ENCODE measurements around the gene ITGB7. TPM values are rescaled to one million over a fixed set of nuclear protein-coding genes. Genes with fewer than 3 reads are reported as not detected.
A peak's percentile ranks its signal among the peaks of the same experiment; 100 is the strongest.

Gene ITGB7
- total and polyA plus RNA-seq, 10 donors, result 23.9 to 75.5 (median 55.8) TPM

DNA sequence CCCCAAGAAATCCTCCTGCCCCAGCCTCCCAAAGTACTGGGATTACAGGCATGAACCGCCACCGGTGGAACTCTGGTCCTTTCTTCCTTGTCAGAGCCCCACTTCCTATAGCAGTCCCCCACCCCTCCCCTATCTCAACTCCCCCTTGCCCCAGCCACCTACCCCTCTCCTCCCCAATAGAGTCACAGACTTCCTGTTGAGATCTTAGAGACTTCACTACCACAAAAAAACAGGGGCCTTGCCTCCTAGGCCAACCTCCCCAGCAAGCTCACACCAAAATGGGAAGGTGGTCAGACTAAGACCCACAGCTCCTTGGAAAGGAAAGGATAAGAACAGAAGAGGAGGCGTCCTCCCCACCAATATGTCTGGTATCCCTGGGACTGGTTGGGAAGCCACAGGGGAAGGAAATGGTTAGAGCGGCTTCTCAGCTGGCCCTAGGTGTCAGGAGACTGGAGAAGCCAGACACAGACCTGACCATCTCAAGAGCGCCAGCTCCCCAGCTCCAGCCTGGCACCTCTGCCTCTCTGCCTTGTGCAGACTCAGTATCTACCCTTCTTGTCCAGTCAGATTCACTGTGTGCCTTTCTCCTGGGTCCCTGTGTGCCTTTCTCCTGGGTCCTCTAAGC, 8.5 kb downstream of the ITGB7 start:
- Histone ChIP-seq H3K4me1 (peaks cover 38 to 85% (median 68%) of the 10 kb centered on the region in 6 donors), H3K4me3 (peak overlapping the region in 2 of 8 donors; percentile 12 to 56), H3K9me3 (no peaks in the 10 kb centered on the region), H3K27ac (peak overlapping the region in 6 of 8 donors; percentile 45 to 72 (median 59)), H3K27me3 (replicated peaks in 1 of 7) (no peaks in the 10 kb centered on the region), H3K36me3 (peaks cover 0 to 49% (median 10%) of the 10 kb centered on the region in 6 donors)
- DNase-seq, result no peak
- TF ChIP-seq, protein P1, sequence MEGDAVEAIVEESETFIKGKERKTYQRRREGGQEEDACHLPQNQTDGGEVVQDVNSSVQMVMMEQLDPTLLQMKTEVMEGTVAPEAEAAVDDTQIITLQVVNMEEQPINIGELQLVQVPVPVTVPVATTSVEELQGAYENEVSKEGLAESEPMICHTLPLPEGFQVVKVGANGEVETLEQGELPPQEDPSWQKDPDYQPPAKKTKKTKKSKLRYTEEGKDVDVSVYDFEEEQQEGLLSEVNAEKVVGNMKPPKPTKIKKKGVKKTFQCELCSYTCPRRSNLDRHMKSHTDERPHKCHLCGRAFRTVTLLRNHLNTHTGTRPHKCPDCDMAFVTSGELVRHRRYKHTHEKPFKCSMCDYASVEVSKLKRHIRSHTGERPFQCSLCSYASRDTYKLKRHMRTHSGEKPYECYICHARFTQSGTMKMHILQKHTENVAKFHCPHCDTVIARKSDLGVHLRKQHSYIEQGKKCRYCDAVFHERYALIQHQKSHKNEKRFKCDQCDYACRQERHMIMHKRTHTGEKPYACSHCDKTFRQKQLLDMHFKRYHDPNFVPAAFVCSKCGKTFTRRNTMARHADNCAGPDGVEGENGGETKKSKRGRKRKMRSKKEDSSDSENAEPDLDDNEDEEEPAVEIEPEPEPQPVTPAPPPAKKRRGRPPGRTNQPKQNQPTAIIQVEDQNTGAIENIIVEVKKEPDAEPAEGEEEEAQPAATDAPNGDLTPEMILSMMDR (IDR thresholded peaks at IDR 0.05 in 8 of 11, conservative IDR thresholded peaks at IDR 0.05 in 3 of 11), result no peak
- TF ChIP-seq POLR2A (IDR thresholded peaks at IDR 0.05), result no peak
- TF ChIP-seq POLR2AphosphoS5 (IDR thresholded peaks at IDR 0.05), result no peak
- 27 to 54% (median 51%) methylated on average over 5 of the region's 5 CpGs for WGBS, 5 donors
- intact Hi-C loops (cut with DNase I; ENCODE audit: low total_unique reads), result no loop called here

DNA sequence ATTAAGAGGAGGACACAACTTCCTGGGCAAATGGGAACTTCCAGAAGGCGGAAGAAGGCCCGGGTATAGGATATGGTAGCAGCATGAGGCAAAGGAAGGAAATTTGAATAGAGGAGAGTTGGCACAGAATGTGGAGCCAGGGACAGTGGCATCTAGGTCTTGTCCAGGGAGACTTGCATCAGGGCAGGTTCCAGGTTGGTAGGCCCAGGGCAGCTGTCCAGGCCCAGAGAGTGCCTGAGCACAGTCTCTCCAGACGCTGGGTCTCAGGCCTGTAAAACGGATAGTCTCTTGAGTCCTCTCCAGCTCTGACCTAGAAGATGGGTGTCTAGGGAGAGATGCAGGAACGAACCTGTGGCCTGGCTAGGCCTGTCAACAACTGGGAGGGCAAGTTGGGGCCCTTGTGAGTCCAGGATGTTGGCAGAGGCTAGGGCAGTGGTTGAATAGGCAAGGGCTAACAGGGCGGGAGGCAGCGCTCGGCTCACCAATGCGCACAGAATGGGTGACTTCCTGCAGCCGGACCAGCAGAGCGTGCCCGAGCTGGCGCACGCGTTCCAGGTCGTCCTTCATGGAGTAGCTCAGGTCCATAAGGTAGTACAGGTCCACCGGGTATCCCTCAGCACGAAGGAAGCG, 9.9 kb downstream of the ITGB7 start:
- Histone ChIP-seq H3K4me1 (peaks cover 38 to 72% (median 59%) of the 10 kb centered on the region in 6 donors), H3K27me3 (replicated peaks in 1 of 7) (no peaks in the 10 kb centered on the region), H3K36me3 (peaks cover 0 to 64% (median 22%) of the 10 kb centered on the region in 6 donors), H3K27ac (peak overlapping the region; percentile 27 to 72 (median 50)), H3K9me3 (no peaks in the 10 kb centered on the region), H3K4me3 (peak overlapping the region in 4 of 8 donors; percentile 4 to 56 (median 24))
- 57 to 79% (median 72%) methylated on average over 16 to 19 of the region's 19 CpGs for WGBS, 5 donors
- DNase-seq, result no peak
- TF ChIP-seq, protein P1 (IDR thresholded peaks at IDR 0.05 in 8 of 11, conservative IDR thresholded peaks at IDR 0.05 in 3 of 11), result no peak
- peak in 1 of 3 donors; percentile 56 for TF ChIP-seq POLR2AphosphoS5 (IDR thresholded peaks at IDR 0.05)
- intact Hi-C loops (cut with DNase I; ENCODE audit: low total_unique reads), result no loop called here

DNA sequence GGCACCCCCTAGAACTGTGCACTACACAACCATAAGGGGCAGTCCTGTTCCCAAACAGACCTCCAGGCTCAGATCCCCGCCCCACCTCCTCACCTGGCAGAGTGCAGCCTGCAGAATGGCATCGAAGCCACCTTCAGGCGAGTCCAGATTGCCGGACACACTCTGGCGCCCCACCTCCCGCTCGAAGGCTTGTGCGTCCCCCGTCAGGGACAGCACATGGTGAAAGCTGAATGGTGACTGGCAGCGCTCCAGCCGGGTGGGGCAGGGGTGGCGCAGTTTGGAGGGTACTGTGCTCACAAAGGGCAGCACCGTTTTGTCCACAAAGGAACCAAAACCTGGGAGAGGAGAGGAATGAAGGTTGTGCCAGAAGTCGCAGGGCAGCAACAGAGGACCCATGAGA, 10.6 kb downstream of the ITGB7 start:
- WGBS, 5 donors, result 86 to 93% (median 90%) methylated on average over 13 to 14 of the region's 14 CpGs
- peak overlapping the region in 1 of 8 donors; percentile 72 for H3K27ac ChIP-seq
- peak in 1 of 3 donors; percentile 63 for TF ChIP-seq POLR2AphosphoS5 (IDR thresholded peaks at IDR 0.05)
- TF ChIP-seq POLR2A (IDR thresholded peaks at IDR 0.05), result no peak
- no peaks in the 10 kb centered on the region for H3K9me3 ChIP-seq
- no peaks in the 10 kb centered on the region for H3K27me3 ChIP-seq (replicated peaks in 1 of 7)
- H3K36me3 ChIP-seq, result peaks cover 0 to 71% (median 29%) of the 10 kb centered on the region in 6 donors
- peaks cover 33 to 65% (median 52%) of the 10 kb centered on the region in 6 donors for H3K4me1 ChIP-seq
- intact Hi-C loops (cut with DNase I; ENCODE audit: low total_unique reads), result no loop called here
- no peak overlapping the region for H3K4me3 ChIP-seq
- DNase-seq, result no peak

DNA sequence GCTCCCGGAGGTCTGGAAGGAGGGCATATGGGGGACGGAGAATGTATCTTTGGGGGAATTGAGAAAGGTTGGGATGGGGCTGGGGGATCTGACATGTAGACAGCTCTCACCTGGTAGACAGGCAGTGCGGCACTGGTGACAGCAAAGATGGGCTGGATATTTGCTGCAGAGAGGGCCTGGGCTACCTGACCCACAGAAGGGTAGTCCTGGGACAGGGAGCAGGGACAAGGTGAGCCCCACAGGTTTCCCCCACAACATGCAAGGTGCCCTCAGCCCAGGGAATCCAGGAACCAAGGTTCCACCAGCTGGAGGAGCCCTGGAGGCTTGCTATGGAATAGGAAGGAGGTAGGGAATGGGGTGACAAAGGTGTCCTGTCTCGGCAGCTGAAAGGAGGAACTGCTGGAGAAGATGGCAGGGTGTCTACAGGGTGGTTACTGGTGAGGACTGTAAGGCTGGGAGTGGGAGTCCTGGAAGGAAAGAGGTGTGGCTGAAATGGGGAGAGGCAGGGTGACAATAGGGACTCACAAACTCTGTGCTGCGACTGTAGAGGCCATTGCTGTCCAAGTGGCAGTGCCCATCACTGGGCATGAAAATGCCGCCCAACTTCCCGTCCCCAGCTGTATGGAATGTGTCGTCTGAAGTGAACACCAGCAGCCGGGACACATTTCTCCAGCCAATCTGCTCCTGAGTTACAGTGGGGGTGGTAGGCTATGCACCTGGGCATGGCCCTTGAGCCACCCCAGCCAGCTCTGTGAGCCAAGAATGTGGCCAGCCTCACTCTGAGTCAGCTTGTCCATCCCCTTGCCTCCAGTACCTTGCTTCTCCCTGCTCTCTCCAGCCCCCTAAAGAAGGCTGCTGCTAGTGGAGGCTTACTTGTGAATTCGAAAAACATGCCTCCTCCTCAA, 11.3 kb downstream of the ITGB7 start:
- TF ChIP-seq POLR2AphosphoS5 (IDR thresholded peaks at IDR 0.05), result no peak
- TF ChIP-seq, protein P1 (IDR thresholded peaks at IDR 0.05 in 8 of 11, conservative IDR thresholded peaks at IDR 0.05 in 3 of 11), result no peak
- TF ChIP-seq POLR2A (IDR thresholded peaks at IDR 0.05), result no peak
- intact Hi-C loops (cut with DNase I; ENCODE audit: low total_unique reads), result no loop called here

More for the DNA sequence above, 11.3 kb downstream of the ITGB7 start:
- Histone ChIP-seq H3K9me3 (no peaks in the 10 kb centered on the region), H3K36me3 (peaks cover 0 to 78% (median 35%) of the 10 kb centered on the region in 6 donors), H3K4me1 (peaks cover 26 to 60% (median 45%) of the 10 kb centered on the region in 6 donors), H3K27ac (peak overlapping the region in 1 of 8 donors; percentile 72), H3K27me3 (replicated peaks in 1 of 7) (no peaks in the 10 kb centered on the region), H3K4me3 (no peak overlapping the region)
- no peak for DNase-seq
- WGBS, 5 donors, result 91 to 96% (median 93%) methylated on average over 10 of the region's 10 CpGs
